CD4-positive, CD25-positive, alpha-beta regulatory T cell (primary cell): ENCODE results near the gene TMEM214. TPM values are rescaled to one million over a fixed set of nuclear protein-coding genes. Genes with fewer than 3 reads are reported as not detected.

ENCODE experiments used
- ATAC-seq, 2 donors: fragments of 150-1000 bp; cut with Tn5 transposase; one replicate each; pipeline ENCODE4 v1.10.0; 2021; ENCODE audit warnings: low read depth in 2 of 2, moderate number of reproducible peaks in 2 of 2, moderate library complexity in 1 of 2
- DNase-seq, 3 donors: peaks; one replicate each; pipeline versions ENCODE4 v3.0.0 to v3.0.0-alpha.2; 2012 to 2022; ENCODE audit warnings: mixed read lengths in 1 of 3
- H3K27ac ChIP-seq: one replicate; pipeline ENCODE4 v1.7.0; 2013; ENCODE audit warnings: mild to moderate bottlenecking, low read length; ENCODE audit not compliant: insufficient read depth, poor library complexity, severe bottlenecking
- H3K27me3 ChIP-seq: one replicate; pipeline ENCODE4 v1.7.0; 2013; ENCODE audit warnings: low read length; ENCODE audit not compliant: control insufficient read depth, insufficient read depth
- H3K36me3 ChIP-seq: one replicate; pipeline ENCODE4 v1.7.0; 2013; ENCODE audit warnings: mild to moderate bottlenecking, low read length, moderate library complexity; ENCODE audit not compliant: control insufficient read depth, insufficient read depth
- H3K4me1 ChIP-seq: 2 replicates; pipeline ENCODE4 v1.7.0; 2013; ENCODE audit warnings: mild to moderate bottlenecking, low read length; ENCODE audit not compliant: insufficient read depth, control insufficient read depth, poor library complexity, severe bottlenecking
- H3K4me3 ChIP-seq: one replicate; pipeline ENCODE4 v1.7.0; 2013; ENCODE audit warnings: low read depth, mild to moderate bottlenecking, low read length, moderate library complexity
- H3K9me3 ChIP-seq, 2 experiments: 1 replicate in 1 of 2; 2 replicates in 1 of 2; pipeline ENCODE4 v1.7.0; 2013; ENCODE audit warnings: low read length in 2 of 2, mild to moderate bottlenecking in 1 of 2, moderate library complexity in 1 of 2; ENCODE audit not compliant: control insufficient read depth in 2 of 2
- H3K27ac Mint-ChIP-seq, 3 donors: one replicate each; pipeline ENCODE4 v1.8.0; 2020 to 2022; ENCODE audit warnings: mild to moderate bottlenecking in 3 of 3, mixed read lengths in 3 of 3, moderate library complexity in 2 of 3
- H3K27me3 Mint-ChIP-seq: one replicate; pipeline ENCODE4 v1.8.0; 2022; ENCODE audit warnings: mild to moderate bottlenecking, mixed read lengths
- H3K36me3 Mint-ChIP-seq: one replicate; pipeline ENCODE4 v1.8.0; 2020; ENCODE audit warnings: mixed read lengths
- H3K4me1 Mint-ChIP-seq, 4 donors: one replicate each; pipeline ENCODE4 v1.8.0; 2020 to 2022; ENCODE audit warnings: mixed read lengths in 4 of 4, mild to moderate bottlenecking in 1 of 4
- H3K4me3 Mint-ChIP-seq, 4 donors: one replicate each; pipeline ENCODE4 v1.8.0; 2020 to 2022; ENCODE audit warnings: mild to moderate bottlenecking in 4 of 4, mixed read lengths in 4 of 4, moderate library complexity in 3 of 4
- H3K9me3 Mint-ChIP-seq, 7 donors: one replicate each; pipeline ENCODE4 v1.8.0; 2020 to 2022; ENCODE audit warnings: mixed read lengths in 7 of 7, mild to moderate bottlenecking in 3 of 7, moderate library complexity in 2 of 7
- polyA plus RNA-seq, 4 donors: library from polyadenylated mRNA; unstranded; fragments of 300-500 nt; fragmentation: Illumina TruSeq; gene quantifications; one replicate each; pipeline ENCODE4 v1.2.3, GENCODE V29; 2021
- total RNA-seq: library from RNA; stranded (reverse); gene quantifications from one replicate; pipeline ENCODE4 v1.2.3, GENCODE V29; 2022

The TMEM214 gene
- total and polyA plus RNA-seq, 5 donors from 2014 or later, result 17.6 to 43.3 (median 20.3) TPM

DNA sequence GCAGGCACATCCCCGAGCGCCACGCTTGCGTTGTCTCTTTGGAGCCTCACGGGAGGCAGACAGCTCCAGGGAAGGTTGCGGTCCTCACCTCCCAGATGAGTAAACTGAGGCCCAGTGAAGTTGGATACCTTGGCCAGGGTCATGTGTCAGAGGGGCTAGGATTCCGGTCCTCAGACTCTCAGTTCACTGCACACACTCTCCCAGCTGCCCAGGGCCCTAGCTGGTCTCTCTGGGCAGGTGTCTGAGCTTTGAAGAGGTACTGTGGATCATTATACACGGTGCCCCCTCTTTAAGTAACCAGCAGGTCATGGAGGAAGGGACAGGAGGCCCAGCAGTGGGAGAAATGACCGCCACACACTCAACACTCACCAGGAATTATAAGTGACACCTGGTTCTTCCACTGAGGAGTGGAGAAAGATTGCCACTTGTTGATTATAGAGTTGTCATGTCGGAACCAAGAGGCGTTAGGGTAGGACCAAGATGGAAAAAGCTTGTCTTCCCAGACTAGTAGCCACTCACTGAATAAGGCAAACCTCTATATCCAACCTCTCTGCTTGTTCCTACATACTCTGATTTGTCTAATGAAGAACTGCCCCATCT lies 588 bp downstream of the TMEM214 start:
- H3K4me1 ChIP-seq, result peaks cover 17% of the 10 kb centered on the region
- Mint-ChIP-seq H3K4me1 (peaks cover 9 to 59% (median 34%) of the 10 kb centered on the region in 4 donors), H3K36me3 (peaks cover 25% of the 10 kb centered on the region), H3K27ac (peak overlapping the region; percentile 71 to 97 (median 93)), H3K4me3 (peak overlapping the region; percentile 91 to 97 (median 95)), H3K9me3 (no peaks in the 10 kb centered on the region), H3K27me3 (no peaks in the 10 kb centered on the region)
- no peaks in the 10 kb centered on the region for H3K9me3 ChIP-seq
- DNase-seq (no peak), ATAC-seq (no peak)
- H3K27ac ChIP-seq, result peak overlapping the region; percentile 73
- H3K36me3 ChIP-seq, result peaks cover 32% of the 10 kb centered on the region
- H3K27me3 ChIP-seq, result no peaks in the 10 kb centered on the region
- peak overlapping the region; percentile 82 for H3K4me3 ChIP-seq

DNA sequence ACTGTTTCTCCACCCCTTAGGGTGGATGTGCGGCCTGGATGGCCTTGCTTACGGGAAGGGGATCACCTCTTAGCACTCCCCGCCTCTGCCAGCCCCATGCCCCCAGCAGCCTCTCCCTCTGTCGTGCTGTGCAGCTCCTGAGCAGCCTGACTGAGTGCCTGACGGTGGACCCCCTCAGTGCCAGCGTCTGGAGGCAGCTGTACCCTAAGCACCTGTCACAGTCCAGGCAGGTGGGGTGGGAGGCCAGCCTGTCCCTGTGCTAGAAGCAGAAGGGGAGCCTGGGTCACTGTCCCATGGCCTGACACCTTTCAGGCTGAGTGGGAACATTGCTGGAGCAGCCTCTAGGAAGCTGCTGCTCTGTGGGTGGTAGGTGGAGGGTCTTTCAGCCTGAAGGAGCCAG lies 5.2 kb downstream of the TMEM214 start:
- Mint-ChIP-seq H3K27ac (no peak overlapping the region), H3K27me3 (no peaks in the 10 kb centered on the region), H3K4me1 (peaks cover 4 to 30% (median 17%) of the 10 kb centered on the region in 4 donors), H3K4me3 (peak overlapping the region in 1 of 4 donors; percentile 16), H3K36me3 (peaks cover 37% of the 10 kb centered on the region), H3K9me3 (no peaks in the 10 kb centered on the region)
- DNase-seq (no peak), ATAC-seq (no peak)
- Histone ChIP-seq H3K4me3 (no peak overlapping the region), H3K27ac (no peak overlapping the region), H3K36me3 (peaks cover 60% of the 10 kb centered on the region), H3K9me3 (no peaks in the 10 kb centered on the region), H3K4me1 (peaks cover 17% of the 10 kb centered on the region), H3K27me3 (no peaks in the 10 kb centered on the region)

DNA sequence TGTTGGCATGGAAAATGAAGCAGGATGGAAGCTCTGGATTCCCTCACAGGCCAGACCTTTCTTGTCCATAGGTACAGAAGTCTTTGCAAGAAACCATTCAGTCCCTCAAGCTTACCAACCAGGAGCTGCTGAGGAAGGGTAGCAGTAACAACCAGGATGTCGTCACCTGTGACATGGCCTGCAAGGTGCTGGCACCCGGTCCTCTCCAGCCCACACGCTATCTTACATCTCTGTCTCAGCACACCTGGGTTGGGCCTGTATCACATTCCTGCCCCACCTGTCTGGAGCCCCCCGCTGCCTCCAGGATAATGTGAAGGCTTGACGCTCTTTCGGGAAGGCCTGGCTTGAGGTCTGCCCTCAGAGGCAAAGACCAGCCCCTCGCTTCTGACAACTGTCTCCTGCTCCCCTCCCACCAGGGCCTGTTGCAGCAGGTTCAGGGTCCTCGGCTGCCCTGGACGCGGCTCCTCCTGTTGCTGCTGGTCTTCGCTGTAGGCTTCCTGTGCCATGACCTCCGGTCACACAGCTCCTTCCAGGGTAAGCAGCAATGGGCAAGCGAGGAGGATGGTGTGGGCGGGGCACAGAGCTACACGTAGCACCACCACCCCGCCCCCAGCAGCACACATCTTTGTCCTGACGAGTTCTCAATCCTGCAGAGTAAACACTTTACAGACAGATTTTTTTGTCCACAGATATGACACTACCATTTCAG lies 6.0 kb downstream of the TMEM214 start:
- H3K4me1 Mint-ChIP-seq, result peaks cover 0 to 23% (median 11%) of the 10 kb centered on the region in 4 donors
- H3K27me3 Mint-ChIP-seq, result no peaks in the 10 kb centered on the region
- H3K27me3 ChIP-seq, result no peaks in the 10 kb centered on the region
- no peak overlapping the region for H3K27ac Mint-ChIP-seq
- H3K4me3 Mint-ChIP-seq, result peak overlapping the region in 2 of 4 donors; percentile 32 to 61
- peaks cover 60% of the 10 kb centered on the region for H3K36me3 ChIP-seq
- H3K9me3 Mint-ChIP-seq, result no peaks in the 10 kb centered on the region
- H3K36me3 Mint-ChIP-seq, result peaks cover 37% of the 10 kb centered on the region
- peaks cover 9% of the 10 kb centered on the region for H3K4me1 ChIP-seq
- no peaks in the 10 kb centered on the region for H3K9me3 ChIP-seq
- no peak for DNase-seq
- no peak overlapping the region for H3K4me3 ChIP-seq
- ATAC-seq, result no peak
- H3K27ac ChIP-seq, result no peak overlapping the region

DNA sequence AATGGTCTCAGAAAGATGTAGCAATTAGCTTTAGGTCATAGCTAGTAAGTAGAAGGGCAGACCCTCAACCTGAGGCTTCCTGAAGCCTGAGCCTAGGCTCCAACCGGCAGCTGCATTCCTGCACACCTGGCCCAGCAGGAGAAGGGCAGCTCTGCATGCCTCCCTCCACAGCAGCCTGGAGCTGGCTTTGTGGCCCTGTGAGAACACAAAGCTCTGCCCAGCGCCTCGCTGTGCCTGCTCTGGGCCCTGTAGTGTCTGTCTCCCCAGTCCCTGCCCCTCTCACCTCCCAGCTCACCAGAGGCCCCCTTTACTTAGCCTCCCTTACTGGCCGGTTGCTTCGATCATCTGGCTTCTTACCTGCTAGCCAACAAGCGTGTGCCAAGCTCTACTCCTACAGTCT lies 6.7 kb downstream of the TMEM214 start:
- peaks cover 60% of the 10 kb centered on the region for H3K36me3 ChIP-seq
- H3K4me3 Mint-ChIP-seq, result peak overlapping the region in 1 of 4 donors; percentile 61
- ATAC-seq (no peak), DNase-seq (no peak)
- H3K4me1 ChIP-seq, result peaks cover 3% of the 10 kb centered on the region
- H3K27me3 Mint-ChIP-seq, result no peaks in the 10 kb centered on the region
- H3K27ac ChIP-seq, result no peak overlapping the region
- H3K9me3 ChIP-seq, result no peaks in the 10 kb centered on the region
- no peaks in the 10 kb centered on the region for H3K9me3 Mint-ChIP-seq
- no peaks in the 10 kb centered on the region for H3K27me3 ChIP-seq
- no peak overlapping the region for H3K27ac Mint-ChIP-seq
- H3K4me1 Mint-ChIP-seq, result peaks cover 0 to 17% (median 6%) of the 10 kb centered on the region in 4 donors
- H3K4me3 ChIP-seq, result no peak overlapping the region
- peaks cover 37% of the 10 kb centered on the region for H3K36me3 Mint-ChIP-seq

DNA sequence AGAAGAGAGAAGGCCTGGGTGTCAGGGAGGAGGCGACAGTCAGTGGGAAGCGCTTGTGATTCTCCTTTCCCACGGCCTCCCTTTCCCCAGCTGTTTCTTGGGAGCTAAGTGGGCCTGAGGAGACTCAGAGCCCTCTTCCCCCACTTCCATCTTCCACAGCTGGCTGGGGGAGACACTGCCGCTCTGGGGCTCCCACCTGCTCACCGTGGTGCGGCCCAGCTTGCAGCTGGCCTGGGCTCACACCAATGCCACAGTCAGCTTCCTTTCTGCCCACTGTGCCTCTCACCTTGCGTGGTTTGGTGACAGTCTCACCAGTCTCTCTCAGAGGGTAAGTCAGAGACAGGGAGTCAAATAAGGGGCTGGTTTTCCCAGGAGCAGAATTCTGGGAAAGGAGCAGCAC lies 7.1 kb downstream of the TMEM214 start:
- Mint-ChIP-seq H3K36me3 (peaks cover 37% of the 10 kb centered on the region), H3K4me1 (peaks cover 0 to 12% (median 5%) of the 10 kb centered on the region in 4 donors), H3K27me3 (no peaks in the 10 kb centered on the region), H3K27ac (no peak overlapping the region), H3K4me3 (no peak overlapping the region), H3K9me3 (no peaks in the 10 kb centered on the region)
- no peaks in the 10 kb centered on the region for H3K27me3 ChIP-seq
- H3K27ac ChIP-seq, result no peak overlapping the region
- no peaks in the 10 kb centered on the region for H3K9me3 ChIP-seq
- ATAC-seq (no peak), DNase-seq (no peak)
- no peak overlapping the region for H3K4me3 ChIP-seq
- H3K4me1 ChIP-seq, result no peaks in the 10 kb centered on the region
- peaks cover 60% of the 10 kb centered on the region for H3K36me3 ChIP-seq

DNA sequence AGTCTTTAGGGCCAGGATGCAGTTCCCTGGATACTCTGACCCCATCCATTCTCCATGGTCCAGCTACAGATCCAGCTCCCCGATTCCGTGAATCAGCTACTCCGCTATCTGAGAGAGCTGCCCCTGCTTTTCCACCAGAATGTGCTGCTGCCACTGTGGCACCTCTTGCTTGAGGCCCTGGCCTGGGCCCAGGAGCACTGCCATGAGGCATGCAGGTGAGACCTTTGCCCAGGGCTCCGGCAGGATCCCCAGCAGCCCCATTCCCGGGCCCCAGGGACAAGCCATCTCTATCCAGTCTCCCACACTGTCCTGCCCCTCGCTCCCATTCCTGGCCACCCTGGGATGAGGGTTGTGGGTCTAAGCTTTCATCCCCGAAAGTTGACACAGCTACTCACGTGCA lies 7.5 kb downstream of the TMEM214 start:
- Mint-ChIP-seq H3K27me3 (no peaks in the 10 kb centered on the region), H3K9me3 (no peaks in the 10 kb centered on the region), H3K4me1 (peaks cover 0 to 8% (median 2%) of the 10 kb centered on the region in 4 donors), H3K4me3 (no peak overlapping the region), H3K36me3 (peaks cover 37% of the 10 kb centered on the region), H3K27ac (no peak overlapping the region)
- DNase-seq (no peak), ATAC-seq (no peak)
- Histone ChIP-seq H3K27me3 (no peaks in the 10 kb centered on the region), H3K9me3 (no peaks in the 10 kb centered on the region), H3K27ac (no peak overlapping the region), H3K4me1 (no peaks in the 10 kb centered on the region), H3K4me3 (no peak overlapping the region), H3K36me3 (peaks cover 59% of the 10 kb centered on the region)

DNA sequence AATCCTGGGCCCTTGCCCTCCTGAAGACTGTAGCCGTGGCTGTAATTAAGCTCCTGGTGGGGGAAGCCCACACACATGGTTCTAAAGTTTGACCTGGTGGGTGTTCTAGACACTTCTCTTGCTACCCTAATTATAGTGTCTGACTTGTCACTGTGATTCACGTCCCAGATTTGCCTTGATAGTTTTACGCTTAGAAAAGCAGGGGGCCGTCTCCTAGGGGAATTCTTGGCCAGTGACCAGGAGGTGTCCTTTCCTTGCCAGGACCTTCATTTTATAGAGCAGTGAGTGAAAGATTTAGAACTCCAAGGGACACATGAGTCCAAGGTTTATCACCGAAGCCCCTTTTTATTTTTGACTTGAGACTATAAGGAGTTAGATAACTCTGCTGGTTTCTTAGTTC lies 9.0 kb downstream of the TMEM214 start:
- H3K27ac Mint-ChIP-seq, result peak overlapping the region in 1 of 3 donors; percentile 73
- H3K36me3 Mint-ChIP-seq, result peaks cover 31% of the 10 kb centered on the region
- DNase-seq (no peak), ATAC-seq (no peak)
- Histone ChIP-seq H3K27ac (no peak overlapping the region), H3K4me1 (no peaks in the 10 kb centered on the region), H3K4me3 (no peak overlapping the region), H3K36me3 (peaks cover 44% of the 10 kb centered on the region), H3K27me3 (no peaks in the 10 kb centered on the region), H3K9me3 (no peaks in the 10 kb centered on the region)
- H3K9me3 Mint-ChIP-seq, result no peaks in the 10 kb centered on the region
- H3K4me1 Mint-ChIP-seq, result peaks cover 0 to 3% (median under 1%) of the 10 kb centered on the region in 4 donors
- no peak overlapping the region for H3K4me3 Mint-ChIP-seq
- H3K27me3 Mint-ChIP-seq, result no peaks in the 10 kb centered on the region
